ENCODE results near the gene AIFM3. TPM values are rescaled to one million over a fixed set of nuclear protein-coding genes. Genes with fewer than 3 reads are reported as not detected.

The AIFM3 gene
- total RNA-seq, 4 donors from 2014 or later, result 0.15 to 3.7 (median 2.0) TPM; not detected in 1

DNA sequence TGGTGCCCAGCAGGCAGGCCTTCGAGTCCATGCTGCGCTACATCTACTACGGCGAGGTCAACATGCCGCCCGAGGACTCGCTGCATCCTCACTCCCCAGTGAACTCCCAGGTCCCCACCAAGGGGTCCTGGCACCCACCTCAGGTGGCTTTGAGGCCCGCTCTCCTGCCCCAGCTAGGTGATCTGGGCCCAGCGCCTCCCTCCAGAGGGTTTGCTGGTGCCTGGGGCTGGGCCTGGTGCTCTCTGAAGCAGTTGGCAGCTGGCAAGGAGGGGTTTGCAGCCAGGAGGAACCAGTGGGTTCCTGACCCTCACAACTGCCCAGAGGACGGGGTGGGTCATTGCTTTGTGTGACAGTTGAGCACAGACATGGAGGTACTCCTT, 29.0 kb downstream of the AIFM3 start:
- intact Hi-C loops (cut with DNase I; ENCODE audit: low total_unique reads), result no loop called here
- TF ChIP-seq CTCF (IDR thresholded peaks at IDR 0.05) (no peak), POLR2A (IDR thresholded peaks at IDR 0.05) (no peak)
- H3K4me3 ChIP-seq (ENCODE audit: low read depth, poor library complexity, severe bottlenecking), result no peak overlapping the region
- 91 to 92% methylated on average over 10 of the region's 10 CpGs for WGBS, 2 donors
- no peak for DNase-seq (ENCODE audit: low spot score in 2 of 2)

GRCh38 chr22:20996598-20997535, 29.8 kb downstream of the AIFM3 start:
- WGBS, 2 donors, result 89% methylated on average over 22 to 26 of the region's 27 CpGs
- TF ChIP-seq POLR2A (IDR thresholded peaks at IDR 0.05), result no peak
- TF ChIP-seq CTCF (IDR thresholded peaks at IDR 0.05), result no peak
- no peak for DNase-seq (ENCODE audit: low spot score in 2 of 2)
- no peak overlapping the region for H3K4me3 ChIP-seq (ENCODE audit: low read depth, poor library complexity, severe bottlenecking)
- intact Hi-C loops (cut with DNase I; ENCODE audit: low total_unique reads), result no loop called here

DNA sequence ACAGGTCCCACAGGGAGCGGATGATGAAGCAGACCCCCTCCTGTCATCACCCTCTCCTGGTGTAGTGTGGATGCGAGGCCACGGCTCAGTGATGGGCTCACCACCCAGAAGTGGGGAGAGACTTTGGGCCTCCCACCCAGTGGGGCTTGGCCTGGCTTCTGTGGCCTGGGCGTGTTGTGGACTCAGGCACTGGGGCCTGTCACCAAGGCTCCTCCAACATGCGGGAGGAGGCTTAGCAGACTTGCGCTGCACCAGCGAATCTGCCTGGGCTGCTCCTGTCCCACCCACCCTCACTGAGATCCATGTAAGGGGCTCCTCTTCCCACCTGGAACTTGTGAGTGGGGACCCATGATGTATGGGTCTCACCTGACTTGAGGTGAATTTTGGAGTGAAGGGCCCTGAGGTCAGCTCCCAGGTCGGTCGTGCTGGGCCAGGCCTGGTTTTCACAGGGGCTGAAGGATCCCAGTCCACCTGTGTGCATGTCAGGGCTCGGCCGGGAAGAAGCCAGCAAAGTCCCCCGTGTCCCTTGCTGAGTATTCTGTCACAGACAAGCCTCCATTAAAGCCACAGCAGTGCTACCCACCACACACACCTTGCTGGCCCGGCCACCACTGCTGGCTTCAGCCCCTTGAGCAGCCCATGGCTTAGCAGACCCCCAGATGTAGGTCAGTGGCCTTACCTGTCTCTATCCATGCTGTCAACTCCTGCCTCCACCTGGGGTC, 30.6 kb downstream of the AIFM3 start:
- intact Hi-C loops (cut with DNase I; ENCODE audit: low total_unique reads), result no loop called here
- 76 to 79% methylated on average over 4 to 9 of the region's 13 CpGs for WGBS, 2 donors

DNA sequence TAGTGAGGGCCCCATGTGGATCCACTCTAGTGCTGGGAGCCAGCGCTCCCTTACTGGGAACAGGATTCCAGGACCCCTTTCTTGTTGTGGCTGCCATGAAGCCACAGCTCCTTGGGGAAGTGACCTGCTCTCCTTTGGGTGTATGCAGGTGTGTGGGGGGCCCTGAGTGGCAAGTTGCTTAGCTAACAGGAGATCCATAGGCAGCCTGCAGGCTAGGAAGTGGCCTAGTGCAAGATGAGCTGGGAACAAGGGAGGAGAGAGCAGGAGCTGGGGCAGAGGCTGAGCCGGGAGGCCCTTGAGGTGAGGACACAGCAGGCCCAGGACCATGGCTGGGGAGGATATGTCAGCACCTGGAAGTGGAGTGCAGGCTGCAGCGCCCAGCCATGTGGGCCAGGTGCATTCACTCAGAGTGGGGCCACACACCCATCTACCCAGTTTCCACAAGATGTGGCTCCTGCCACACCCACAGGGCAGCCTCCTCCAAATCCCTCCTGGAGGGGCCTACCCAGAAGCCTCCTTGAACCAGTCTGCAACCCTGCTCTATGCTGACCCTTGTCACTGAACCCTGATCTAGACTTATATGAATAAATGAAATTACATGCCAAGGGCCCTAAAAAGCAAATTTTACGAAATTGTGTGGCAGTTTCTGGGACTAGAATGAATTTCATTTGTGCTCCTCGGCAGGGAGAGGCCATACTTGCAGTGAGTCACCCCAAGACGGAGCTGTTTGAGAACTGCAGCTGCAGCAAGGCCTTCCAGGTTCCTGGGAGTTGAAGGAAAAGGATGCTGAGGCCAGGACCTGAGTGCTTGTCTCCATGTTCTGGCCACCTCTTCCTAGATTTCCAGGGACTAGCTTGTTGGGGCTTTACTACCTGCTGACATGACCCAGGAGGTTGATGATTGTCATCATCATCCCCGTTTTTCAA, 31.6 kb downstream of the AIFM3 start:
- intact Hi-C loops (cut with DNase I; ENCODE audit: low total_unique reads), result no loop called here
- no peak for TF ChIP-seq POLR2A (IDR thresholded peaks at IDR 0.05)
- TF ChIP-seq CTCF (IDR thresholded peaks at IDR 0.05), result no peak
- WGBS, 2 donors, result 42 to 49% methylated on average over 6 of the region's 7 CpGs
- no peak for DNase-seq (ENCODE audit: low spot score in 2 of 2)
- no peak overlapping the region for H3K4me3 ChIP-seq (ENCODE audit: low read depth, poor library complexity, severe bottlenecking)

More for the DNA sequence above, 30.6 kb downstream of the AIFM3 start:
- no peak overlapping the region for H3K4me3 ChIP-seq (ENCODE audit: low read depth, poor library complexity, severe bottlenecking)
- no peak for DNase-seq (ENCODE audit: low spot score in 2 of 2)
- TF ChIP-seq POLR2A (IDR thresholded peaks at IDR 0.05) (no peak), CTCF (IDR thresholded peaks at IDR 0.05) (no peak)

Data from lower leg skin (tissue), 4 donors.